ENCODE results near the gene KRTAP10-3. TPM values are rescaled to one million over a fixed set of nuclear protein-coding genes. Genes with fewer than 3 reads are reported as not detected.
"Not testable (repeated sequence)": the region's sequence is repeated elsewhere in the genome, so short reads cannot be mapped to it uniquely, and the experiment has no call there.

Gene KRTAP10-3
- total and polyA plus RNA-seq, 2 experiments from 2014 or later = not detected

DNA sequence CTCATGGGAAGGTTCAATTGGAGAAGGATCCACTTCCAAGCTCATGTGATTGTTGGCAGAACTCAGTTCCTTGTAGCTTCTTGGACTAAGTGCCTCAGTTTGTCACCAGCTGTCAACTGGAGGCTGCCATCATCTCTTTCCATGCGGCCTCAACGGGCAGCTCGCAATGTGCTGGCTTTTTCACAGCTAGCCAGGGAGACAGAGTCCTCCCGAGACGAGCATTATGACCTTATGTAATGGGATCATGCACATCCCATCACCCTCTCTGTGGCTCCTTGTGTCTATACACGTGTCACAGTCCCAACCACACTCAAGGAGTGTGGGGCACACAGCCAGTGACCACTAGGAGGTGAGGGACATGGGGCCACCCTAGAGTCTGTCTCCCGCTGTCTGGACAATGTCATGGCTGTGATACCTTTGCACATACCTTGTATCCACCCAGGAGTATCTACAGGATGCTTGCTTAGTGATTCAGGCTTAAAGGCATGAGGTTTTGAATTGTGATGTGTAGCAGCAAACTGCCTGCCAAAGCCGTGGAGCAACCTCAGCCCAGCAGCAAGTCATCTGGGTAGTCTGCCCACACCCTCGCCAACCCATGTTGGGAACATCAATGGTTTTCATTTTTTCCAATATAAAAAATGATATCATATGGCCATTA is 37.6 kb upstream of the KRTAP10-3 start:
- H3K27ac ChIP-seq = no peak overlapping the region
- H3K9me3 ChIP-seq (ENCODE audit: low read depth) = no peaks in the 10 kb centered on the region
- H3K4me1 ChIP-seq (ENCODE audit: low read depth) = peaks cover 18% of the 10 kb centered on the region
- DNase-seq (ENCODE audit: low read depth in 1 of 2, low spot score in 1 of 2) = no peak
- H3K27me3 ChIP-seq = no peaks in the 10 kb centered on the region
- H3K4me3 ChIP-seq = no peak overlapping the region
- TF ChIP-seq, protein P1, sequence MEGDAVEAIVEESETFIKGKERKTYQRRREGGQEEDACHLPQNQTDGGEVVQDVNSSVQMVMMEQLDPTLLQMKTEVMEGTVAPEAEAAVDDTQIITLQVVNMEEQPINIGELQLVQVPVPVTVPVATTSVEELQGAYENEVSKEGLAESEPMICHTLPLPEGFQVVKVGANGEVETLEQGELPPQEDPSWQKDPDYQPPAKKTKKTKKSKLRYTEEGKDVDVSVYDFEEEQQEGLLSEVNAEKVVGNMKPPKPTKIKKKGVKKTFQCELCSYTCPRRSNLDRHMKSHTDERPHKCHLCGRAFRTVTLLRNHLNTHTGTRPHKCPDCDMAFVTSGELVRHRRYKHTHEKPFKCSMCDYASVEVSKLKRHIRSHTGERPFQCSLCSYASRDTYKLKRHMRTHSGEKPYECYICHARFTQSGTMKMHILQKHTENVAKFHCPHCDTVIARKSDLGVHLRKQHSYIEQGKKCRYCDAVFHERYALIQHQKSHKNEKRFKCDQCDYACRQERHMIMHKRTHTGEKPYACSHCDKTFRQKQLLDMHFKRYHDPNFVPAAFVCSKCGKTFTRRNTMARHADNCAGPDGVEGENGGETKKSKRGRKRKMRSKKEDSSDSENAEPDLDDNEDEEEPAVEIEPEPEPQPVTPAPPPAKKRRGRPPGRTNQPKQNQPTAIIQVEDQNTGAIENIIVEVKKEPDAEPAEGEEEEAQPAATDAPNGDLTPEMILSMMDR (IDR thresholded peaks at IDR 0.05; ENCODE audit: low read depth, low read length) = no peak
- no peaks in the 10 kb centered on the region for H3K36me3 ChIP-seq

DNA sequence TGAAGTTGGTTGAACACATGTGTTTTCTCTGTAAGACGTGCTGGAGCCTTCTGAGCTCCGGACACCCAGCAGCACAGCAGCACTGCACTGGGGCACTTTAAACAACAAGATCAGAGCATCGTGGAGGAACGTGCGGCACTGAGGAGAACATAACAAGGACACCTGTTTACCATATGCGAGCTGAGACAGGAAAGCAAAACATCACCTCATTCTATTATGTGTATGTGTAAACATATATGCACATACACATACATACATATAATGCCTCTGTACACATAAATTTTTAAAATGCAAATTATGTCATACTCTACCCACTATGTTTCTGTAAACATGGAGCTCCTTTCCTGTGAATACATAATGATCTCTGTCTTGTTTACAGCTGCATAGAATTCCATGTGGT is 36.9 kb upstream of the KRTAP10-3 start:
- Histone ChIP-seq H3K27ac (no peak overlapping the region), H3K9me3 (ENCODE audit: low read depth) (no peaks in the 10 kb centered on the region), H3K36me3 (no peaks in the 10 kb centered on the region), H3K4me1 (ENCODE audit: low read depth) (peaks cover 18% of the 10 kb centered on the region), H3K4me3 (no peak overlapping the region), H3K27me3 (no peaks in the 10 kb centered on the region)
- TF ChIP-seq, protein P1 (IDR thresholded peaks at IDR 0.05; ENCODE audit: low read depth, low read length) = no peak
- no peak for DNase-seq (ENCODE audit: low read depth in 1 of 2, low spot score in 1 of 2)

DNA sequence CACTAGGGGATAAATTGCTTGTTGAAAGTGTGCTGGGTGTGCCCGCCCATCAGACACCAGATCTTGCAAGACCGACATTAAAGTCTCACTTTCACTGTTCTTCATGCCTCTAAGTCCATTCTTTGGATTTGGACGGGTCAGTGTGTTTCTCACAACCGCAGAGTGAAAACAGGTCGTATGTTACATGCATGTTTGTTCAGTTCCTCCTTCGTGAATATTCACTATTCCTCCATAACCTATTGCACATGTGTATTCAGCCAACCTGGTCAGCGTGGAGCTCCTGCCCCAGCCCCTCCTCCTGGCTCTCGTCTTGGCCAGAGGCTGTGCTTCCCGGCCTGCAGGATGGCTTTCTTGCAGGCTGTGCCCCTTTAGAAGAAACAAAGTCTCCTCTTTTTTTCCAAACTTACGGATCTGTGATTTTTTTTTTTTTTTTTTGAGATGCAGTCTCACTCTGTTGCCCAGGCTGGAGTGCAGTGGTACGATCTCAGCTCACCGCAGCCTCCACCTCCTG is 35.9 kb upstream of the KRTAP10-3 start:
- TF ChIP-seq, protein P1 (IDR thresholded peaks at IDR 0.05; ENCODE audit: low read depth, low read length) = no peak
- H3K4me1 ChIP-seq (ENCODE audit: low read depth) = peaks cover 18% of the 10 kb centered on the region
- H3K27ac ChIP-seq = peak overlapping the region; percentile 64
- H3K27me3 ChIP-seq = no peaks in the 10 kb centered on the region
- H3K9me3 ChIP-seq (ENCODE audit: low read depth) = no peaks in the 10 kb centered on the region
- no peaks in the 10 kb centered on the region for H3K36me3 ChIP-seq
- no peak for DNase-seq (ENCODE audit: low read depth in 1 of 2, low spot score in 1 of 2)
- H3K4me3 ChIP-seq = no peak overlapping the region

DNA sequence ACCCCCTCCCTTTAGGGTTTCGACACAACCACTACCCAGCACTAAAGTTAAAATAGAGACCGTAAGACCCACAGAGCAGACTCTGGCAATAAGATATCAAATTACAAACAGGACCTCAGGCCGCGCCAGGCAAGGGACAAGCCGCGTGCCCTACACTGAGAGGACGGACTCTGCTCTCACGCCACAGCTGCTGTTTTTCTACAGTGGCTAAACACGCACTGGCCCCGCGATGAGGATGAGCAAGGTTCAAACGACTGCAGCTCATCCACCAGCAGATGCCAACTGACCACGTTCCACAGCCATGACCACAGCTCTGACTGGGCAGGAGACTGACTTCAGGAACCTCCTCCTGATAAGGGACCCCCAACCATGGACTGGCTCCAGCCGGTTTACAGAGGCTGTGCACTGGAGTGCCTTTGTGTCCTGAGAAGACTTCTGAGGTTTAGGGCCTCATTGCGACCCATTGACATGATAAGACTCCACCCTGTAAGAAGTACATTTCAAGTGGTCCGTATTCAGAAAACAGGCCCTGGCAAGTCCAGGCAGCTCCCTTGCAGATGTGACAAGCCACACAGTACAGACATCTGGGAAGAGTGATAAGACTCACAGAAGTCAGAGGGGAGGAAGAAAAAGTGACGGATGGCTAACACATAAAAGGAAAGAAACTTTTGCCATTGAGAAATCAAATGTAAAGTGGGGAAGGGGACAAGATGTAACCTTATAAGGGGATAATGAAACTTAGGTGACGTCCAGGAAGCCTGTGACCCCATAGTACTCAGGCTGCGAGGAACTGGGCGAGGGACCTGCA is 35.2 kb upstream of the KRTAP10-3 start:
- H3K4me3 ChIP-seq = no peak overlapping the region
- H3K27me3 ChIP-seq = no peaks in the 10 kb centered on the region
- no peaks in the 10 kb centered on the region for H3K9me3 ChIP-seq (ENCODE audit: low read depth)
- DNase-seq (ENCODE audit: low read depth in 1 of 2, low spot score in 1 of 2) = peak in 1 of 2 donors; percentile 40
- peak overlapping the region; percentile 64 for H3K27ac ChIP-seq
- TF ChIP-seq, protein P1 (IDR thresholded peaks at IDR 0.05; ENCODE audit: low read depth, low read length) = no peak
- no peaks in the 10 kb centered on the region for H3K36me3 ChIP-seq
- H3K4me1 ChIP-seq (ENCODE audit: low read depth) = peaks cover 18% of the 10 kb centered on the region

DNA sequence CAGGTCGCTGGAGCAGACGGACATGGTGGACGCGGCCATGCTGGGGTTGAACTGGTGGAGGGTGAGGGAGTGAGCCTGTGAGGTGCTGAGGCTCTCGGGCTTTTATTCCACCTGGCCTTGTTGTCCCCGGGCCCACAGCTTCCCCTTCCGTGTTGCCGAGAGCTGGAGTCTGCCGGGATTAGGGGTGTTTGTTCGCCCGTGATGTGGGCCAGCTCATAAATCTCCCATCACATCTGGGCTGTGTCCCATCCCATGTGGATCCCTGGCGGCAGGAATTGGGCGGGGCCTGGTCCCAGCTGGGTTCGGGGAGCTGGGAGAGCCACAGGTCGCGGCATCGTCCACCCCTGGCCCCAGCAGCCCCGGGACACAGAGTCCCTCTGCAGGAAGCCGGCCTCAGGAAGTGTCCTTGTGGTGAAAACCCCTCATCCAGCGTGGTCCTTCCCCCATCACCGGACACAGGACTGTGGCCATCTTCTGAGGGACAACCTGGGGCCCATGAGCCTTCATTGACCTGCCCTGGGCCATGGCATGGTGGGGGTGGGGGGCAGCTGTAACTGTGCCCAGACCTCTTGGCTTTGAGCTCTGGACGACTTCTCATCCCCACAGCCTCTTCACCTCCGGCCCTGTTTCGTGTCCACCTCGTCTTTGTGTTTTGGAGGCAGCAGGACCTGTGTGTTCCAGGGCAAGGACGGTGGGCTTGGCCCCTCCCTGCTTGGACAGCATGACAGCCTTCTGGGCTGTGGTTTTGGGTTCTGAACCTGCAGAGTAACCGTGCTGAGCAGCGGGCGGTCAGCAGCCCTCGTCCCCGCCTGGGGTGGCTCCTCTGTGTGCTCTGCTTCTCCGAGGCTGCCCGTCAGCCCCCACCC is 34.1 kb upstream of the KRTAP10-3 start, which contains the start of gene KRTAP10-6:
KRTAP10-6 (minus strand) TSS at position 60 of the 866 bp plus-strand sequence; CDS start at position 39, 21 bp downstream.
- Histone ChIP-seq H3K27me3 (no peaks in the 10 kb centered on the region), H3K4me3 (no peak within 1 kb of the TSS), H3K4me1 (ENCODE audit: low read depth) (peaks cover 18% of the 10 kb centered on the region), H3K36me3 (no peaks in the 10 kb centered on the region), H3K9me3 (ENCODE audit: low read depth) (no peaks in the 10 kb centered on the region), H3K27ac (peak within 1 kb of the TSS; percentile 64)
- TF ChIP-seq, protein P1 (IDR thresholded peaks at IDR 0.05; ENCODE audit: low read depth, low read length) = no peak
- DNase-seq (ENCODE audit: low read depth in 1 of 2, low spot score in 1 of 2) = no peak

DNA sequence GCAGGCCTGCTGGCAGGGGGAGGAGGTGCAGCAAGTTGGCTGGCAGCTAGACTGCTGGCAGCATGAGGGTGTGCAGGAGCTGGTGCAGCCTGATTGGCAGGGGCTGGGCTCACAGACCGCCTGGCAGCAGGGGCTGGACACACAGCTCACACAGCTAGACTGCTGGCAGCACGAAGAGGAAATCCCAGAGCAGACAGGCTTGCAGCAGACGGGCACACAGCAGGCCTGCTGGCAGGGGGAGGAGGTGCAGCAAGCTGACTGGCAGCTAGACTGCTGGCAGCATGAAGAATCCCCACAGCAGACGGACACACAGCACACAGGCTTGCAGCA is 33.2 kb upstream of the KRTAP10-3 start:
- H3K9me3 ChIP-seq (ENCODE audit: low read depth); H3K36me3 ChIP-seq; H3K4me3 ChIP-seq; H3K27ac ChIP-seq; H3K27me3 ChIP-seq; DNase-seq (ENCODE audit: low read depth in 1 of 2, low spot score in 1 of 2): not testable (repeated sequence)
- H3K4me1 ChIP-seq (ENCODE audit: low read depth) = peaks cover 18% of the 10 kb centered on the region

DNA sequence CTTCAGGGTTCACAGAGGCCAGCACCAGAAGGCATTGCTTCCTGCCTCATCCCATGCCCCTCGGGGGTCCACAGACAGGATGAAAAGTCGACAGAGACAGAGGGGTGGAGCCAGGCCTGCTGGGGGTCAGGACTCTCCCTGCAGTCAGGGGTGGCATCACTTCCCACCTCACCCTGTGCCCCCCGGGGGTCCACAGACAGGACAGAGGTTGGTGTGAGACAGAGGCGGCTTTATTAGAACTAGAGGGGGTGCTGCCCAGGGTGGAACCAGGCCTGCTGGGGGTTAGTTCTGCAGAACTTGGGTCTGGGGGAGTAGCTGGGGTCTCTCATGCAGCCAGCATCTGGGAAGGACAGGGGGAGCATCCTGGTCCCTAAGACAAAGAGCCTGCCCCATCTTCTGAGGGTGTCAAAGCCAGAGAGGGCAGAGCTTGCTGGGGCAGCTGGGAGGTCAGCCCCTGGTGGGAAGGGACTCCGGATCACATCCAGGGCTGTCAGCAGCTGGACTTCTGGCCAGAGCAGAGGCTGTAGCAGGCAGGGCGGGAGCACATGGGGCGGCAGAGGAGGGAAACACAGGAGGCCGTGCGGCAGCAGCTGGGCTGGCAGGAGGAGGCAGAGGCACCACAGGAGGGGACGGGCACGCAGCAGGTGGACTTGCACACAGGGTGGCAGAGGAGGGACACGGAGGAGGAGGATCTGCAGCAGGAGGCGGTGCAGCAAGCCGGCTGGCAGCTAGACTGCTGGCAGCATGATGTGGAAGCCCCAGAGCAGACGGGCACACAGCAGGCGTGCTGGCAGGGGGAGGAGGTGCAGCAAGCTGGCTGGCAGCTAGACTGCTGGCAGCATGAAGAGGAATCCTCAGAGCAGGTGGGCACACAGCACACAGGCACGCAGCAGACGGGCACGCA is 32.6 kb upstream of the KRTAP10-3 start:
- DNase-seq (ENCODE audit: low read depth in 1 of 2, low spot score in 1 of 2); H3K27ac ChIP-seq; H3K36me3 ChIP-seq; H3K9me3 ChIP-seq (ENCODE audit: low read depth); H3K4me3 ChIP-seq; H3K27me3 ChIP-seq: not testable (repeated sequence)
- peaks cover 18% of the 10 kb centered on the region for H3K4me1 ChIP-seq (ENCODE audit: low read depth)

Measured in cardiac muscle cell (in vitro differentiated cells and primary cell).